NCI-H2171 treated with DMSO at 0.1 percent for 48 hours (cell line): ENCODE data around the gene TLL1.
A peak's percentile ranks its signal among the peaks of the same experiment; 100 is the strongest.

ENCODE experiments used
- DNase-seq: peaks from one replicate; lab custom pipeline; 2025; lab: John Stamatoyannopoulos, UW

Gene TLL1

GRCh38 chr4:166049036-166049435, 176.0 kb downstream of the TLL1 start:
- DNase-seq = no peak

GRCh38 chr4:166064721-166065120, 191.7 kb downstream of the TLL1 start:
- DNase-seq = no peak

- no peak for DNase-seq
Observed at GRCh38 chr4:166065324-166065723, 192.3 kb downstream of the TLL1 start.

GRCh38 chr4:166066936-166067335, 193.9 kb downstream of the TLL1 start:
- no peak for DNase-seq

- DNase-seq = no peak
Observed at GRCh38 chr4:166067915-166068314, 194.9 kb downstream of the TLL1 start.

GRCh38 chr4:166073783-166074182, 200.7 kb downstream of the TLL1 start:
- no peak for DNase-seq

GRCh38 chr4:166075599-166075998, 202.6 kb downstream of the TLL1 start:
- DNase-seq = no peak

GRCh38 chr4:166077782-166078181, 204.7 kb downstream of the TLL1 start:
- DNase-seq = no peak

- no peak for DNase-seq
Observed at GRCh38 chr4:166078383-166078782, 205.3 kb downstream of the TLL1 start.

- no peak for DNase-seq
Observed at GRCh38 chr4:166078955-166079354, 205.9 kb downstream of the TLL1 start.

GRCh38 chr4:166087569-166087968, 214.5 kb downstream of the TLL1 start:
- DNase-seq = no peak

GRCh38 chr4:166088576-166088975, 215.5 kb downstream of the TLL1 start:
- no peak for DNase-seq

GRCh38 chr4:166091146-166091545, 218.1 kb downstream of the TLL1 start:
- DNase-seq = peak; percentile 4

- DNase-seq = peak; percentile 15
Observed at GRCh38 chr4:166091912-166092510, 219.0 kb downstream of the TLL1 start.

GRCh38 chr4:166092797-166093290, 219.8 kb downstream of the TLL1 start:
- no peak for DNase-seq

- no peak for DNase-seq
Observed at GRCh38 chr4:166104623-166105022, 231.6 kb downstream of the TLL1 start.

GRCh38 chr4:166121897-166122296, 248.9 kb downstream of the TLL1 start:
- DNase-seq = no peak

GRCh38 chr4:166123546-166123945, 250.5 kb downstream of the TLL1 start:
- DNase-seq = no peak

- no peak for DNase-seq
Observed at GRCh38 chr4:166128403-166128802, 255.4 kb downstream of the TLL1 start.

- no peak for DNase-seq
Observed at GRCh38 chr4:166134285-166134684, 261.2 kb downstream of the TLL1 start.

- DNase-seq = no peak
Observed at GRCh38 chr4:166140951-166141350, 267.9 kb downstream of the TLL1 start.

GRCh38 chr4:166143227-166143626, 270.2 kb downstream of the TLL1 start:
- no peak for DNase-seq

GRCh38 chr4:166144607-166145006, 271.6 kb downstream of the TLL1 start:
- DNase-seq = no peak

GRCh38 chr4:166146806-166147540, 273.9 kb downstream of the TLL1 start:
- no peak for DNase-seq
